SW 1271 (cell line): Measurements from ENCODE around the gene ERF.

Experiments used
- DNase-seq, 2 experiments: peaks; one replicate each; lab custom pipeline; 2025; lab: John Stamatoyannopoulos, UW

ERF gene

DNA sequence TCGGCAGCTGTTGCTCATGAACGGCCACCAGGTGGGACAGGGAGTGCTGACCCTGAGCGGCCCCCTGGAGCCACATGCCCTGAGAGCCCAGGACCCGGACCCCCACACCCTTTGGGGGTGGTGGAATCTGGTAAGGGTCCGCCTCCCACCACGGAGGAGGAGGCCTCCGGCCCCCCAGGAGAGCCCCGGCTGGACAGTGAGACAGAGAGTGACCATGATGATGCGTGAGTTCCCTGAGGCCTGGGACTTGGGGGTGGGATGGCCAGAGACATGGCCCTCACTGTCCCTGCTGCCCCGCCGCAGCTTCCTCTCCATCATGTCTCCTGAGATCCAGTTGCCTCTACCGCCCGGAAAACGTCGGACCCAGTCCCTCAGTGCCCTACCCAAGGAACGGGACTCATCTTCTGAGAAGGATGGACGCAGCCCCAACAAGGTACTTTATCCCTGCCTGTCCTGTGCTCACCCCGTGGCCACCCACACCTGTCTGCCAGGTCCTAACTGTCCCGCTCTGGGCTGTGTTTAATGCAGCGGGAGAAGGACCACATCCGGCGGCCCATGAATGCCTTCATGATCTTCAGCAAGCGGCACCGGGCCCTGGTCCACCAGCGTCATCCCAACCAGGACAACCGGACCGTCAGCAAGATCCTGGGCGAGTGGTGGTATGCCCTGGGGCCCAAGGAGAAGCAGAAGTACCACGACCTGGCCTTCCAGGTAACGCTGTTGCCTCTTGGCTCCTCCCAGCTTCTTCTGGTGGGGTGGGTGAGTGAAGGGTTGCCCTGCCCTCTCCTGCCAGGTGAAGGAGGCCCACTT lies 32.3 kb upstream of the ERF start:
- no peak for DNase-seq

DNA sequence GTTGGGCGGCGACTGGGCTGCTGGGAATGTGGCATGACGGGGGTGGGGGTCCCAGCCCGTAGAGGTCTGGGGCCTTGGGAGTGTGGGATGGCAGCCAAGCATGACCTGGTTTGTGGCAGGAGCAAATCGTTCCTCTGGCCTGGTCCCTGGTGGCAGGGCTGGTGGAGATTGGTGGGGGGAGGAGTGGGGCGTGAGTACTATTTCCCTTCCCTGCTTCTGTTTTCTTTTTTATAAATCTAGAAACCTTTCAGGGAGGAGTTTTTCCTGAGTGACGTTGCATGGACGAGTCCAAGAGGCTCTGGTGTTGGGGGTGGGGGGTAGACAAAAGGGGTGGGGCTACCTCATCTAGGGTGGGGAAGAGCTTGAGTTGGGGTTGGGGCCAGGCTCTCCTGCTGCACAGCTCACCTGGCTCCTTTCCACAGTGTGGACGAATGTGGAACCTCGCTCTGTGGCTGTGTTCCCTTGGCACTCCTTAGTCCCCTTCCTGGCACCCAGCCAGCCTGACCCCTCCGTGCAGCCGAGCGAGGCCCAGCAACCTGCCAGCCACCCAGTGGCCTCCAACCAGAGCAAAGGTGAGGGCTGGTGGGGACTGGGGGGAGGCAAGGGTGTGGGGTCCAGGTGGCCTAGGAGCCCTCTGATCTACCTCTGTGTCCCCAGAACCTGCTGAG lies 31.6 kb upstream of the ERF start:
- DNase-seq = no peak

DNA sequence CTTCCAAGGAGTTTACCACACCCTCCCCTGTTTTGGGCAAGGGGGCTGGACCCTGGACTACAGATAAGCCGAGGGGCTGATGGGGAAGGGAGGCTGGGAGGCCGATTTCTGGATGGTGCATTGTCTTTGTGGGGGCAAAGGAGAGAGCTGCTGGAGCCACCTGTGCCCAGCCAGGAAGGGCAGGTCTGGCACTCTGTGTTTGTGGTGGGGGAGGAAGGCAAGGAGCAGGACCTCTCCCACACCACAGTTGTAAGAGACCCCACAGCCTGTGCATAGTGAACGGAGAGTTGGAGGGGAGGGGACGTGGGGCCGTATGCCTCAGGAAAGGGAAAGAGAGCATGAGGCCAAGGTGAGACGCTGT lies 31.0 kb upstream of the ERF start:
- no peak for DNase-seq

DNA sequence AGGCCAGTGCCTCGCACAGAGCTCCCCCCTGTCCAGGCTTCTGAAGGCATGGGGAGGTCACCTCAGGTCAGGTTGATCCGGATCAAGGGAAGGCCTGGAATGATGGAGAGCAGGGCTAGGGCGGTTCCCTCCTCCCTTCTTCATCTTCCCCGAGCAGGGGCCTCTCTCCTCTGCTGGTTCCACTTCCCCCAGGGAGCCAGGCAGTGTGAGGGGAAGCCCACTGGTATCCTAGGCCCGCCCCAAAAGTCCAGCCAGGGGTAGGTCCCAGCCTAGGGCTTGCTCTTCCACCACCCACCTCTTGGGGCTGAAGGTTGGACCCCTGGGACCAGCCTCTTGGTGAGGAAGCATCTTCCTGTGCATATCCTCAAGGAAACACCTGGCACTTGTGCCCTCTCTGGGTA lies 30.6 kb upstream of the ERF start:
- DNase-seq = no peak

DNA sequence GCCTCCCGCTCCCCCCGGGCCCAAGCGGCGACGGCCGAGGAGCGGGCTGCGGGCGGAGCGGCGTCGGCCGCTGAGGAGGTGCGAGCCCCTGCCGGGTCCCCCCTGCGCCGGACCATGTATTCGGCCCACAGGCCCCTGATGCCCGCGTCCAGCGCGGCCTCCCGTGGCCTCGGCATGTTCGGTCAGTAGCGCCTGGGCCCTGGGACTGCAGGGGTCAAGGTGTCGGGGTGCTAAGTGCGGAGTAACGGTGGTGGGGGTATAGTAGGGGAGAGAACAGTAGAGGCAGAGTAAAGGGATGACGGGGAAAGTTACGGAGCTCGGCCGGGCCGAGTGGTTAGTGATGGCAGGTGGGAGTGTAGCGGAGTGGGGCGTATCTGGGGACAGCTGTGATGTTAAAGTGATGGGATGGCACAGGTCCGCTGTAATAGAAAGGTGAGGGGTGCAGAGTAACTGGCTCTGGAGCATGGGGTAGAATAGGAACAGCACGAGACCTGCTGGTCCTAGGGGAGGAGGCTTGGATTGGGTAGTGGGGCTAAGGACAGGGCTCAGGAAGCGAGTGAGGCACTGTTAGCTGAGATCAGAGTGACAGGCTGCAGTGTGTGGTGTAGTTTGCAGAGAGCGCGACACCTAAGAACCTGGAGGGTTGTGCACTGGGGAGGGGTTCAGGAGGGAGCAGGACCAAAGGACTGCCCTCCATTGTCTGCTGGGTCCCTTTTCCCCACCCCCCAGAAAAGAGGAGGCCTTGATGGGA lies 29.8 kb upstream of the ERF start:
- no peak for DNase-seq

DNA sequence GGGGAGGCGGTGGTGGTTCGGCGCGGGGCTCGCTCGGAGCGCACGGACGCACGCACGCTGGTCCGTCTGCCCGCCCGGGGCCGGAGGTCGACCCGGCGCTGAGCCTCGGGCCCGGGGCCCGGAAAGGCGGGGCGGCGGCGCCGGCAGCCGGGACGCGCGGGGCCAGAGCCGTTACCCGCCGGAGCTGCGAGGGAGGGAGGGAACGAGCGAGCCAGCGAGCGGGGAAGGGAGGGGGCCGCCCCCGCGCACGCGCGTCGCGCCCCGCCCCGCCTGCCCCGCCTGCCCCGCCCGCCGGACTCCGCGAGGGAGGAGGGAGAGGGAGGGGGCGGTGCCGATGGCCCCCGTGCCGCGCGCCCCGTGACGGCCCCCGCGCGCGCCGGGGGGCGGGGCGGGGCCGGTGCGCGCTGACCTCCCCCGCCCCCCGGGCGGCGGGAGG lies 29.2 kb upstream of the ERF start:
- DNase-seq = peak in 1 of 2 experiments; percentile 60

DNA sequence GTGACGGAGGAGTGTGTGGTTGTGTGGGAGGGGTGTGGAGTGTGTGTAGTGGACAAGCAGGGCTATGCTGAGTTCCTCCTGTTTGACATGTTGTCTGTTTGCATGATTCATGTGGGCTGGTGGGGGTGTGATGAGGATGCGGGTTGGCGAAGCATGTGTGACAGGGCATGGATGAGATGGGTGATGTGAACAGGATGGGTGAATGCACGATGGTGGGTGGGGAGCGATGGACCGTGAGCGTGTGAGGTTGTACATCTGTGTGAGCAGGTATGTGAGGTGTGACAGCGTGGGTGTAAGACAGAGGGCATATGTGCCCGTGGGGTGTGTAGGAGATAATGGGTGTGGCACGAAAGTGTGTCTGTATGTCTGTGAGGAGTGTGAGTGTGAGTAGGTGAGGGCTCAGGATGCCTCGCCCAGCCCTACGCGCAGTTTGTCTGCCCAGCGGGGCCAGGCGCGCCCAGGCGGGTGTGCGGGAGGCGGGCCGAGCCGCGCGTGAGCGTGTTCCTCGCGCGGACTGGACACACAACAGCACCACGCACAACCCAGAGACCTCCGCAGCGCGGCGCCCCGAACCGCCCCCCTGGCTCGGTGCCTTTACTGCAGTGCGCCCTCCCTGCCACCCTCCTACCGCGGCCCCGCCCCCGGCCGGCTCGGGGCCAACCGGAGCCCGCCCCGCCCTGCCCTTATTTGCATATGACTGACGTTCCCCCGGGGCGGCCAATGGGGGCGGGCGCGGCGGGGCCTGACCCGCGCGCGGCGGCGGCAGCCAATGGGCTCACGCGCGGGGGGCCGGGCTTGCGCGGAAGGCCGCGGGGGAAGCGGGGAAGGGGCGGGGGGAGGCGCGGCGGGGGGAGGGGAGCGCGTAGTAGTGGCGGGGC lies 28.5 kb upstream of the ERF start:
- DNase-seq = peak; percentile 49 to 79

DNA sequence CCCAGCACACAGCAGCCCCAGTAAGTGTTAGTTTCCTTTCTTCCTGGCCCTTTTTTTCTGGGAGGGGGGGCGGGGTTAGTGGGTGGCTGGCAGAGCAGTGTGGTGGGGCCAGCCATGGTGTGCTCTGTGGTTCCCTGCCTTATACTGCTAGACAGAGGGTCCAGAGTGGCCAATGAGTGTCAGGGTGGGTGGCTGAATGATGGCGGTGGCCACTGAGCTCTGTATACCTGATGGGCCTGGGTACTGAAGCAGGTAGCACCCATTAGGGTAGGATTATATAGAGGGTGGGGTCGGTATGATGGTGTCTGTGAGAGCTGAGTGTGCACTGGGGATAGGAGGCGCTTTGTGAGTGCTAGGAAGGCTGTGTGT lies 27.9 kb upstream of the ERF start:
- no peak for DNase-seq

DNA sequence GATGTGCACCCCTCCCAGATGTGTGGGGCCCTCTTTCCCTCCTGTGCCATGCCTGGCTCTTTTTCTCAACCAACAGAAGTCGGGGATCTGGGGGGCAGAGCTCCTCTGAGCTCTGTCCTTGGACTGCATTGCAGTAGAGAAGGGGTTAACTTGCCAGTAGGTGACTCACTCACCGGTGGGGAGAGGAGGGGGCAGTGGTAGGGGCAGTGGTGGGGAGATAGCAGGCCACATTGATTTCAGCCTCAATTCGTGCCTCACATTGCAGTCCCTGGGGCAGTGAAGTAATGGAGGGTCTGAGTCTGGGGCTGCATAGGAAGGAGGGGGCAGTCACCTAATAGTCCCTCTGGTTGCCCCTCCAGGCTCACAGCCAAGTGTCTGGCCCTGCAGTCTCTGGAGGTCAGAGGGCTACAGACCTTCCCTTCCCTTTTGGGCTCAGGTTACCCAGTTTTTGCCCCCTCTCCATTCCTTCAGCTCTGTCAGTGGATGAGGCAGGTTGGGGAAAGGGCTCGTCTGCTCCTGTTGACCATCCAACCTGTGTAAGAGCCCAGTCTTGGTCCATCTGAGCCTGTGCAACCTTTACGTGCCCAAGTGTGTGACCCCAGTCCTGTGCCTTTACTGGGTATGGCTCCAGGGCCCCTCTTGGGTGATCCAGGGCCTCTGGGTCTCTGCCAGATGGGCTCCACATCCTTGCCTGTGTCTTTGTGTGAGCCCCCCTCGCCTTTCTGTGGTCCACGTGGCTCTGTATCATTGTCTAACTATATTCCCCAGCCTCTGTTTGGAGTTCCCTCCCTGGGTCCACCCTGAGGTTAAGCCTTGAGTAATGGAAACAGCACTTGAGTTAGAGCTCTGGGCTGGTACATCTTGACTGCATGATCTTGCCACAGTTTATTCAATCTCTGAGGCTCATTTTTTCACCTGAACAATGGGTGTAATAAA lies 27.2 kb upstream of the ERF start:
- DNase-seq = no peak

DNA sequence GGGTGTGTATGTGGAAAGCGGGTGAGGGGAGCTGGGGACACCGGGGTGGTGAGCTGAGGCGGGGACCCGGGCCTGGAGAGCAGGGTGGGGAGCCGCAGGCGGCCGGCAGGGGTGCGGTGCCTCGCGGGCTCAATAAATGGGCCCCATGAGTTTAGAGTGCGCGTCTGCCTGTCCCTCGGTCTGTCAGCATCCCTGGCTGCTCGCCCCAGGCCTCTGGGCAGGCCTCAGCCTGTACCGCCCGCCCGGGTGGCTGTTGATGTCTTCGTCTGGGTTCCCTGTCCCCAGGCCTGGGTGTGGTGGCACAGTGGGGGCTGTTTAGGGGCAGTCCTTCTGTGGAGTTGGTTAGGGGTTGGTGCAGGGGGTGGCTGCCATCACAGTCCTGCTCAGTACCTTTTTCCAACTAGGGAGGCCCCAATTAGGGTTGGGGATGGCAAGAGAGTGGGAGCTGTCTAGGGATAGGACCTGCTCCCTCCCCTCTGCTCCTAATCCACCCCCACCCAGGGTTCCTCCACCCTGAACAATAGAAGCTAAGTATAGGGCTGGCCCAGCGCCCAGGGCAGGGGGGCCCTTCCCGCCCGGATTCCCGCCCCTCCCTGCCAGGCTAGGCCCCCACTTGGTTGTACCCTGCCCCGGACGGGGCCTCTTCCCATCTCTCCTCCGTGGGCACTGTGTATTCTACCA lies 26.4 kb upstream of the ERF start:
- DNase-seq = no peak

DNA sequence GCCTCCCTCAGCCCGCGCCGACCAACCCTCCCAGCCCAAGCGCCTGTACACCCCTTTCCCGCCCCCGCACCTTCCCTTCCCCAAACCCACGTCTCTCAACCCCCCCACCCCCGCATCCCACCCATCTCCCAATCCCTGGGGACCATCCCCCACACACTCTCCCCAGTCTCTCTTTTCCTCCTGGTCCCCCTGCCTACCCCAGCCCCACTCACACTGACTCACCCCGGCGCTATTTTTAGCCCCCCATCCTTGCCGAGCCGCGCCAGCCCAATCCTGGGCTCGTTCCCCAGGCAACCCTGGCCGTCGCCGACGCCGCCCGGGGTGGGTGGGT lies 25.9 kb upstream of the ERF start:
- DNase-seq = no peak

DNA sequence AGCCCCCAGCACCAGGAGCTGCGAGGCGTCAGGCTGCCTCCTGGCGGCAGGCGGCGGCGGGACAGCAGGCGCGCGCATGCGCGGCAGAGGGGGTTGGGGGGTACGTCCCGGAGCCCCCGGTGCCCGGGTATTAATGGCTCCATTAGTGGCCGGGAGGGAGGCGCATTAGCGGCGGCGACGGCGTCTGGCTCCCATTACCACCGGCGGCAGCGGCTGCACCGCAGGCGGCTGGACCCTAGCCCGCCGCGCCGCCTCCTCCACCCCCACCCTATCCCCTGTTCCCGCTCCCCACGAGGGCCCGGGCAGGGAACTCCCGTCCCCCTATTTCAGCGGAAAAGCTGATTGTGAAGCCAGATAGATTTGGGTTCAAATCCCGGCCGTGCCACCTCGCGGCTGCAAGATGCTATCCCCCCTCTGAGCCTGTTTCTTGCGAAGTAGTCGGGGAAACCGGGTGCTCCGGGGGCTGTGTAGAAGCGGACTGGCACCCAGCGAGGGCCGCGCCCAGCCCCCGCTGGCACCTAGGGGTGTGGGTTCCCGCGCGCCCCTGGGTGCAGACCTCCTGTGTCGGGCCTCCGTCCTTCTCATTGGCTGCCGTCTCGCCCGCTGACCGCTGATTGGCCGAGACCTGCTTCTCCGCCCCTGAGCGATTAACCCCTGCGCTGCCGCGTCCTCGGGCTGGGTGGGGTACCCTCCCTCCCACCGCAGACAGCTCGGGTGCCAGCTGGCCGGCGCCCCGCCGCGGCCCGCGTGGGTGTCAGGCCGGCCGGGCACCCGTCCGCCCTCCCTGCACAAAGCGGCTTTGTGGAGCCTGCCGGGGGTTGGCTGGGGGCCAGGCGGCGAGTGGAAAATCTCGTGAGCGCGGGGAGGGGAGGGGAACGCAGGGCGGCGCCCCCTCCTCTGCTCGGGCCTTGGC lies 25.2 kb upstream of the ERF start:
- peak; percentile 59 to 79 for DNase-seq

DNA sequence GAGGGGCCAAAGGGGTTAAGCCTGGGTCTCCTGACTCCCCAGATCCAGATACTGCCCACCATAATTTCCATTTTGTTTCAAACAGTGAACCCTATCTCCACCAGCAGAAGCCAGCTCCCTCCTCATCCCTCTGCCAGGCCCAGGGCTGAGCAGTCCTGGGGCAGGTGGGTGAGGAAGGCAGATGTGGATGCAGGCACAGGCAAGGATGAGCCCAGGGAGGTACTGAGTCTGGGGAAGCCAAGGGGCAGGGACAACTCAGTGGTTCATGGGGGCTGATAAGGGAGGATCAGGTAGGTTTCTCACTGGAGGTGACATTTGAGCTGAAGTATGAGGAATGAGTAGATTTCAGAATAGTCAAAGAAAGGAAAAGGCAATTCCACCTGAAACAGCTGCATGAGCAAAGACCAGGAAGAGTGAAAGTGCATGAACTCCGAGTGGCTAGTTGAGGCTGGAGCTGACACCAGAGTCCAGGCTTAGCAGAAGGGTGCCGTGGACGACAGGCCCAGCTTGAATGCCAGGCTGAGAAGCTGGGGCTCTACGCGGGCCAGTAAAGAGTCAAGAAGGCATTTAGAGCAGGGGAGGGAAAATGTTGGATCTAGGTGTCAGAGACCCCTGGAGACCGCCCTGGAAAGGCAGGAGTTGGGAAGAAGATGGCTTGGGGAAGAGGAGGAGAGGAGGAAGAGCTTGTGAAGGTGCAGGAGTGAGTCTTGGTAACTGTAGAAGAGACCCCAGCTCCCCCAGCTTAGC lies 24.4 kb upstream of the ERF start:
- peak in 1 of 2 experiments; percentile 28 for DNase-seq

DNA sequence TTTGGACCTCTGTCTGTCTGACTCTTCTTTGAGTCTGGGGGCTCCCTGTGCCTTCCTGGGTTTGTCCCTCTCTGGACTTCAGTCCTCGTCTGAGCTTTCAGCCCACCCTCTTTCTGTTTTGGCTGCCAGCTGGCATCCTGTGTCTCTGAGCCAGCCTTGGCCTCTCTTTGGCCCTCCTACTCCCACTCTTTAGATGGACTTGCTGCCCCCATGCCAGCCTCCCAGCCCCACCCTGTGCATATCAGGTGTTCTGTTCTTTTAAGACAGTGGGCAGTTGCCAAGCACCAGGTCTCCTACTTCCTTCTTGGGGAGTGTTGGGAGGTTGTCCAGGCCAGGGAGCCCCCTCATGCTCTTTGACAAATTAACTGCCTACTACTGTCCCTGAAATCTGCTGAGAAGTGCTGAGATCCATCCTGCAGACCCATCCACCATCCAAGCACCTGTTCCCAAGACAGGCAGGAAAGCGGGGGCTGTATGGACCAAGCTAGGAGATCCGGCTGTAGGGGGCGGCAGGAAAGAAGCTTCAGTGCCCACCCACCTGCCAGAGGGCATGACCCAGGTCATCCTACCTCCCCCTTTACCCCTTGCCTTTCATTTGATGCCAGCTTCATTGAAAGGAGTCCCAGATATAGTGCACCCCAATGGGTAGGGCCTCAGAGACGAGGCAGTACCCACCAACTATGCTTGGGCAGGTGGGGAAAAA lies 23.7 kb upstream of the ERF start:
- no peak for DNase-seq

DNA sequence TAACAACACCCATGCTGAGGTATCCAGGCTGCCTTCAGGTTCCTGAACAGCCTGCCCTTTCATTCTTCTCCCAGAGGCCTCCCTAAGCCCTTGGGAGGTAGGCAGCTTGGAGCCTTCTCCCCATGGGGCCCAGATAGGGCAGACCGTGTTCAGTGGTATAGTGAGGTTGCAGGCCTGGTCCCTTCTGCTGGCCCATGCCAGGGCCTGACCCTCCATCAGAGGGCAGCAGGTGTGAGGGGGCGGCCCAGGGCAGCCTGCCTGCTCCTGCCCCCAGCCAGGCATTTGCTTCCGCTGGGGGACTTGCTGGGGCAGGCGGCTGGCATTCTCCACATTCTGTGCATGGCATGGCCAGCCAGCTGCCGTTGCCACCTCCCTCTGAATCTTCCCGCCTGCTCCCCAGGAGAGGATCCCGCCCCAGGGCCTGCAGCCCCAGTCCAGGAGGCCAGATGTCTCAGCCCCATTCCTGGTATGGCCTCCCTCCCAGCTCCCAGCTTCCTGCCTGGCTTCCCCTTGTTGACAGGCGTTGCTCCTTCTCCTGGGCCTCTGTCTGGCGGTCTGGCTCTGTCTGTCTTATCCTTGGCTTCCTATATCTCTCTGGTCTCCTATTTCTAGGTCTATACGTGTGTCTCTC lies 23.0 kb upstream of the ERF start:
- DNase-seq = no peak

DNA sequence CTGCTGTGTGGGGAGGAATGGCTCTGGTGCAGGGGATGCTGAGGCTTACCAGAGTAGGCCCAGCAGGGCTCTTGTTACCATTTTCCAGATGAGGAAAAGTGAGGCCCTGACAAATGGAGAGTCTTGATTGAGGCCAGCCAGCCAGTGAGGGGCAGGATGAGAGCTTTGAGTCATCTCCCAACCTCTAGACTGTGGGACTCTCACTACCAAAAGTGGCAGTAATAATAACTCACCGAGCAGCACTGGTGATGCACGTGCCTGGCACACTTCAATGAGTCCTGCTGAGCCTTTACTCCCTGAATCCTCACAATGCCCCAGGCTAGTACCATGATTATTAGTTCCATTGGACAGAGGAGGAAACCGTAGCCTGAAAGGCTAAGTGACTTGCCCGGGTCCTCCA lies 21.9 kb upstream of the ERF start:
- DNase-seq = no peak

DNA sequence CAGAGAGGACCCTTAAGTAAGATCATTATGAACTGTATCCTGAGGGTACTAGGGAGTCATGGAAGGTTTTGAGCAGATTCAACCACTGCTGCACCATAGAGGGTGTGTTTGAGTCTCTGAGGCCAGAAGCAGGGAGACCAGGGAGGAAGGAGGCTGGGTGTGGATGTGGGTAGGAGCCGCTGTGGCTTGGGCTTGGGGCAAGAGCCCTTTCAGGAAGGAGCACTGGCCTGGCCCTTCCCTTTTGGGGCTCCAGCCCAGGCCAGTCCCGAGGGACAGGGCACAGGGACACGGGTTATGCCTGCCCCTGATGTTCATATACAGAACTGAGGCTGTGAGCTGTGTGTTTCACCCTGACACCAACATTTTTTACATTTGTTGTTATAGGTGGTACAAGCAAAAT lies 21.4 kb upstream of the ERF start:
- DNase-seq = no peak

DNA sequence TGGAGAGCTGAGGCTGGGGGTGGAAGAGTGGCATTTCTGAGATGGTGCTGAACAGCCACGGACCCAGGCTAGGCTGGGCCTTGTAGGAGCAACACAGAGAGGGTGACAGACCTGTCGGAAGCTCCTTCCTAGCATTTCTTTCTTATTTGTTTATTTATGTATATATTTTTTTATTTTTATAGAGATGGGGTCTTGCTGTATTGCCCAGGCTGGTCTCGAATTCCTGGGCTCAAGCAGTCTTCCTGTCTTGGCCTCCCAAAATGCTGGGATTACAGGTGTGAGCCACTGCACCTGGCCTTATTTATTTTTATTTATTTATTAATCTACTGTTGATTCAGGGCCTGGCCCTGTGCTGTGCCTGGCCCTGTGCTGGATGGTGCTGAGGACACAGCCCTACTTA lies 20.6 kb upstream of the ERF start:
- no peak for DNase-seq
